Endothelial cell of umbilical vein (primary cell): ENCODE measurements around the gene ITGB3.

Source experiments
- CTCF ChIP-seq, 2 donors: IDR thresholded peaks; 1 replicate in 1 of 2; 2 replicates in 1 of 2; pipeline ENCODE4 v1.5.1; 2011; ENCODE audit warnings: low read length in 2 of 2, mild to moderate bottlenecking in 2 of 2, moderate library complexity in 2 of 2, control low read depth in 1 of 2, inconsistent platforms in 1 of 2, low read depth in 1 of 2; ENCODE audit not compliant: insufficient read depth in 1 of 2; ENCODE audit errors: extremely low read depth in 1 of 2
- EZH2 ChIP-seq: IDR thresholded peaks from 2 replicates; pipeline ENCODE4 v1.6.1; 2012; ENCODE audit warnings: borderline replicate concordance, low read depth, mild to moderate bottlenecking, moderate library complexity, low read length, inconsistent platforms; ENCODE audit not compliant: severe bottlenecking
- GATA2 ChIP-seq: IDR thresholded peaks from 2 replicates; pipeline ENCODE4 v1.7.0; 2011; ENCODE audit warnings: low read depth, mild to moderate bottlenecking, moderate library complexity, mixed read lengths, low read length; ENCODE audit not compliant: insufficient read length, insufficient read depth
- MYC ChIP-seq: IDR thresholded peaks from one replicate; pipeline ENCODE4 v1.6.1; 2011; ENCODE audit warnings: mild to moderate bottlenecking, low read depth, low read length
- POLR2A ChIP-seq: IDR thresholded peaks from 2 replicates; pipeline ENCODE4 v1.6.1; 2012; ENCODE audit warnings: low read depth, mild to moderate bottlenecking, control low read depth, low read length
- POLR2AphosphoS5 ChIP-seq: IDR thresholded peaks from 2 replicates; pipeline ENCODE4 v1.6.1; 2012; ENCODE audit warnings: low read depth, mild to moderate bottlenecking, control low read depth, low read length, moderate library complexity; ENCODE audit not compliant: insufficient read depth

GRCh38 chr17:47267354-47267828 is 13.8 kb downstream of the ITGB3 start:
- TF ChIP-seq CTCF (IDR thresholded peaks at IDR 0.05; ENCODE audit: extremely low read depth in 1 of 2, insufficient read depth in 1 of 2, low read depth in 1 of 2, low read length in 2 of 2) (no peak), GATA2 (no peak), EZH2 (no peak), POLR2A (no peak), MYC (no peak), POLR2AphosphoS5 (no peak)
